ENCODE data around the gene HTR4. TPM values are rescaled to one million over a fixed set of nuclear protein-coding genes. Genes with fewer than 3 reads are reported as not detected.
A peak's percentile ranks its signal among the peaks of the same experiment; 100 is the strongest.

HTR4 gene
- 0.03 to 0.09 TPM in 2 of 3 replicates, not detected in the other for polyA plus RNA-seq
- not detected for polyA plus RNA-seq (2011; ENCODE audit: low read depth)
- polyA plus RNA-seq (2011; cell fraction: cytosol; rRNA removed): not detected in 2 replicates
- polyA plus RNA-seq (2011; cell fraction: nucleus; rRNA removed): 0.09 and 0.14 TPM in 2 replicates
- not detected in 2 replicates for polyA plus RNA-seq (2012; ENCODE audit: low replicate concordance)
- not detected in 3 replicates for polyA minus RNA-seq
- polyA minus RNA-seq (2011; cell fraction: cytosol; rRNA and poly(A)+ RNA removed): not detected
- 0.31 and 0.63 TPM in 2 replicates for polyA minus RNA-seq (2011; cell fraction: nucleus; rRNA and poly(A)+ RNA removed)

- peaks cover 35% of the 10 kb centered on the region for H3K27me3 ChIP-seq (ENCODE audit: control insufficient read depth, extremely low read depth, insufficient read depth, low read length)
- H3K9me3 ChIP-seq (ENCODE audit: control insufficient read depth, low read depth, low read length): no peaks in the 10 kb centered on the region
- no peak within 1 kb of the TSS for H3K4me2 ChIP-seq (ENCODE audit: control insufficient read depth, extremely low read depth, insufficient read depth, low read depth, low read length)
- no peak within 1 kb of the TSS for H3K4me3 ChIP-seq (ENCODE audit: control insufficient read depth in 2 of 3, extremely low read depth in 1 of 3, insufficient read depth in 2 of 3, low read depth in 1 of 3, low read length in 3 of 3)
- dilution Hi-C loops (cut with MboI; ENCODE audit: extremely low pct_ligation_motif_present, low sequenced_read_pairs): no loop called here
- H2AFZ ChIP-seq (ENCODE audit: control insufficient read depth, low read length): no peak within 1 kb of the TSS
- FAIRE-seq (no peak), DNase-seq (ENCODE audit: low read depth, low spot score) (no peak)
- H4K20me1 ChIP-seq (ENCODE audit: control insufficient read depth, extremely low read depth, insufficient read depth, low read length): no peaks in the 10 kb centered on the region
- no peaks in the 10 kb centered on the region for H3K9me1 ChIP-seq (ENCODE audit: control insufficient read depth, extremely low read depth, insufficient read depth, low read length)
- no peaks in the 10 kb centered on the region for H3K36me3 ChIP-seq (ENCODE audit: control insufficient read depth in 2 of 2, extremely low read depth in 1 of 2, insufficient read depth in 2 of 2, low read length in 2 of 2)
- H3K4me1 ChIP-seq (ENCODE audit: control insufficient read depth, extremely low read depth, insufficient read depth, low read length): no peaks in the 10 kb centered on the region
- no peak within 1 kb of the TSS for H3K9ac ChIP-seq (ENCODE audit: control insufficient read depth, extremely low read depth, insufficient read depth, low read length)
- H3K27ac ChIP-seq (ENCODE audit: control insufficient read depth, insufficient read depth, low read length): no peak within 1 kb of the TSS
- TF ChIP-seq EZH2 (IDR thresholded peaks at IDR 0.05; ENCODE audit: low read length) (peak; percentile 80), CTCF (optimal IDR thresholded peaks at IDR 0.05 in 1 of 3, IDR thresholded peaks at IDR 0.05 in 1 of 3, conservative IDR thresholded peaks at IDR 0.05 in 1 of 3; ENCODE audit: extremely low read depth in 1 of 3, insufficient read depth in 2 of 3, low read length in 3 of 3) (no peak)
- no peaks in the 10 kb centered on the region for H3K79me2 ChIP-seq (ENCODE audit: control insufficient read depth, insufficient read depth, low read length)
Observed at GRCh38 chr5:148653836-148654781, at the start of gene HTR4. Gene HTR4 (minus strand): TSS chr5:148654527. CDS start chr5:148637014, 17,513 bp downstream.

- H3K27ac ChIP-seq (ENCODE audit: control insufficient read depth, insufficient read depth, low read length): no peak overlapping the region
- dilution Hi-C loops (cut with MboI; ENCODE audit: extremely low pct_ligation_motif_present, low sequenced_read_pairs): no loop called here
Observed at GRCh38 chr5:148702019-148702596, 47.8 kb upstream of the HTR4 start.

More at GRCh38 chr5:148702019-148702596, 47.8 kb upstream of the HTR4 start:
- Histone ChIP-seq H3K4me3 (ENCODE audit: control insufficient read depth in 2 of 3, extremely low read depth in 1 of 3, insufficient read depth in 2 of 3, low read depth in 1 of 3, low read length in 3 of 3) (no peak overlapping the region), H3K9ac (ENCODE audit: control insufficient read depth, extremely low read depth, insufficient read depth, low read length) (no peak overlapping the region), H2AFZ (ENCODE audit: control insufficient read depth, low read length) (no peak overlapping the region), H3K9me3 (ENCODE audit: control insufficient read depth, low read depth, low read length) (no peaks in the 10 kb centered on the region), H3K4me2 (ENCODE audit: control insufficient read depth, extremely low read depth, insufficient read depth, low read depth, low read length) (no peak overlapping the region), H3K27me3 (ENCODE audit: control insufficient read depth, extremely low read depth, insufficient read depth, low read length) (no peaks in the 10 kb centered on the region), H4K20me1 (ENCODE audit: control insufficient read depth, extremely low read depth, insufficient read depth, low read length) (no peaks in the 10 kb centered on the region), H3K36me3 (ENCODE audit: control insufficient read depth in 2 of 2, extremely low read depth in 1 of 2, insufficient read depth in 2 of 2, low read length in 2 of 2) (no peaks in the 10 kb centered on the region), H3K79me2 (ENCODE audit: control insufficient read depth, insufficient read depth, low read length) (no peaks in the 10 kb centered on the region), H3K4me1 (ENCODE audit: control insufficient read depth, extremely low read depth, insufficient read depth, low read length) (no peaks in the 10 kb centered on the region), H3K9me1 (ENCODE audit: control insufficient read depth, extremely low read depth, insufficient read depth, low read length) (no peaks in the 10 kb centered on the region)
- FAIRE-seq (no peak), DNase-seq (ENCODE audit: low read depth, low spot score) (no peak)
- no peak for TF ChIP-seq CTCF (optimal IDR thresholded peaks at IDR 0.05 in 1 of 3, IDR thresholded peaks at IDR 0.05 in 1 of 3, conservative IDR thresholded peaks at IDR 0.05 in 1 of 3; ENCODE audit: extremely low read depth in 1 of 3, insufficient read depth in 2 of 3, low read length in 3 of 3)
- TF ChIP-seq EZH2 (IDR thresholded peaks at IDR 0.05; ENCODE audit: low read length): no peak

Measured in keratinocyte (primary cell).